ENCODE measurements around the gene C1QTNF5. TPM values are rescaled to one million over a fixed set of nuclear protein-coding genes. Genes with fewer than 3 reads are reported as not detected.

The C1QTNF5 gene
- total and polyA plus RNA-seq, 2 of the 8 experiments (the other 6 are each of a cell fraction or from before 2014, with no cell fraction given): 2.2 to 2.7 TPM

DNA sequence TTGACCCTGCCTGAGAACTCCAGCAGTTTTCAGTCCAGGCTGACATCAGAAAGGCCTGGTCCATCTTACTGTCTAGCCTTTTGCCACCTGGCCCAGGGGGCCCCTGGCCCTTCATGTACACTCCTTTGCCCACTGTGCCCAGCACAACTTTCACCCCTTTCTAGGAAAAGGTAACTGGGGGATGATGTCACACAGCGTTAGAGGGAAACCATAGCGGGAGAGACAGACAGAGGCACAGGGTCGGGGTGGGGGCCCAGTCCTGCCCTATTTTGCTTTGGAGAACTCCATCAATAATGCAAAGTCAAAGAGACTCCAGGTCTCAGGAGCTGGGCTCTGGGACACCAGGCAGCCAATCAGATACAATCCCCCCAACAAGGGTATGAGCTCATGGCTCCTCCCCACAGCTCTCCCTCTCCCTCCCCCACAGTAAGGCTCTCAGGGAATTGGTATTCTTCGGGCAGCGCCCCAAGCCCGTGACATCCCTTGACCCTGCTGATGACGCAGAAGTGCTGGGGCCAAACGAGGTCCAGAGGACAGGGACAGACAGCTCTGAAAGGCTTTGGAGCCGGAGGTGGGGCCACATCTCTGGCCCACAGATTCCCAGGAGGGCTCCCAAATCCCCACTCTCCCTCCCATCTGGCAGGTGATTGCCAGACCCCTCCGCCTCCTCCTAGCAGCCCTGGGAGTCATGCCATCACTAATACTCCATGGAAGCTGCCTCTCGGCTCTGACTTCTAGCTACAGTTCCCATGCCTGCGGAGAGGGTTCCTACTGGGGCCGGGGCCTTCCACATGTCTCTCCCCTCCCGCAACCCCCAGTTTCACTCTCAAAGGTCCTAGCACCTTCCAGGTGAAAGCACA is 34.9 kb upstream of the C1QTNF5 start (continued):
- no peak for TF ChIP-seq NRF1 (IDR thresholded peaks at IDR 0.05; ENCODE audit: low read depth, low read length)
- TF ChIP-seq SP2 (IDR thresholded peaks at IDR 0.05; ENCODE audit: low read length): no peak
- TF ChIP-seq RBBP5 (IDR thresholded peaks at IDR 0.05; ENCODE audit: borderline replicate concordance, low read depth, low read length): no peak
- no peak for TF ChIP-seq KDM4A (IDR thresholded peaks at IDR 0.05; ENCODE audit: low read depth, low read length, severe bottlenecking)
- no peak for TF ChIP-seq YY1 (IDR thresholded peaks at IDR 0.05; ENCODE audit: low read depth, low read length)
- TF ChIP-seq KDM5A (IDR thresholded peaks at IDR 0.05; ENCODE audit: low read length): no peak
- no peak for TF ChIP-seq CTBP2 (IDR thresholded peaks at IDR 0.05; ENCODE audit: borderline replicate concordance, insufficient read depth, insufficient read length, low read length)

Measured in H1 (cell line).